ENCODE measurements around the gene CACFD1.

The CACFD1 gene

GRCh38 chr9:133509179-133510083, 49.7 kb downstream of the CACFD1 start:
- TF ChIP-seq CTCF (IDR thresholded peaks at IDR 0.05; ENCODE audit: low read depth, low read length, poor library complexity, severe bottlenecking) (no peak), EZH2phosphoT487 (IDR thresholded peaks at IDR 0.05; ENCODE audit: borderline replicate concordance, low read length) (no peak)
- Histone ChIP-seq H3K27ac (ENCODE audit: low read depth, low read length) (no peak overlapping the region), H3K27me3 (ENCODE audit: control insufficient read depth, low read length) (no peaks in the 10 kb centered on the region), H3K9me2 (replicated peaks; ENCODE audit: control insufficient read depth, low read length) (no peaks in the 10 kb centered on the region), H3K79me2 (ENCODE audit: control insufficient read depth, low read length) (no peaks in the 10 kb centered on the region), H3F3A (ENCODE audit: control insufficient read depth, insufficient read depth) (0 out of 2 replicates have a peak, but pooled peaks cover 5% of the 10 kb centered on the region), H3K9me3 (ENCODE audit: control insufficient read depth, insufficient read depth, low read length) (peaks cover 12% of the 10 kb centered on the region; the same call in 1 of the 2 replicates), H3K4me3 (ENCODE audit: low read length) (no peak overlapping the region), H3K36me3 (ENCODE audit: control insufficient read depth, low read length) (no peaks in the 10 kb centered on the region), H3K4me2 (ENCODE audit: low read length) (no peak overlapping the region), H4K20me1 (ENCODE audit: control insufficient read depth, insufficient read depth, low read depth, low read length) (no peaks in the 10 kb centered on the region), H3K4me1 (ENCODE audit: control insufficient read depth, low read length) (no peaks in the 10 kb centered on the region)

DNA sequence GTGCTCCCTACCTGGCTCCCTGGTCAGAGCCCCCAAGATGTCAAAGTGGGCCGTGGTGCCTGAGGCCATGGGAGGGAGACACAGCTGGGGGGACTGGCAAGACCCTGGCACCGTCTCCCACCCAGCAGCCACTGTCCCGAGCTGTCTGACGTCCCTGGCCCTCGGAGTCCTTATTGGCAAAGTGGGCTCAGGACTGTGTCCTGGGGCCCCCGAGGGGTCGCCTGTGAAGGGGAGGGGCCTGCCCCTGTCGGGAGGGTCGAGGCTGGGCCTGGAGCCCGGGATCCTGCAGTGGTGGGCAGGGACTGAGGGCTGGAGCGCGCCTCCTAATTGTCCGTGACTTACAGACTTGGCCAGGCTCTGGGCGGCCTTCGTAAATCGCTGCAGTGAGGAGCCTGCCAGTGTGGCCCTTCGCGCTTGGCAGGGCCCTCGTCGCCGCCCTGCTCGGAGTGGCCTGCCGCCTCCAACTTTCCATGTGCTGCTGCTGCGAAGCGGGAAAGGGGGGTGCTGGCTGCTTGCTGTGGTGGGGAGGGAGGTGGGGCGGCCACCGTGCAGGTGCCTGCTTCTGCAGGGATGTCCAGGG, 51.2 kb downstream of the CACFD1 start:
- Histone ChIP-seq H3K4me2 (ENCODE audit: low read length) (no peak overlapping the region), H3K4me1 (ENCODE audit: control insufficient read depth, low read length) (no peaks in the 10 kb centered on the region), H3K27ac (ENCODE audit: low read depth, low read length) (no peak overlapping the region), H3K79me2 (ENCODE audit: control insufficient read depth, low read length) (no peaks in the 10 kb centered on the region), H3F3A (ENCODE audit: control insufficient read depth, insufficient read depth) (0 out of 2 replicates have a peak, but pooled peaks cover 5% of the 10 kb centered on the region), H3K9me2 (replicated peaks; ENCODE audit: control insufficient read depth, low read length) (no peaks in the 10 kb centered on the region), H3K36me3 (ENCODE audit: control insufficient read depth, low read length) (no peaks in the 10 kb centered on the region), H3K27me3 (ENCODE audit: control insufficient read depth, low read length) (no peaks in the 10 kb centered on the region), H3K4me3 (ENCODE audit: low read length) (no peak overlapping the region), H4K20me1 (ENCODE audit: control insufficient read depth, insufficient read depth, low read depth, low read length) (no peaks in the 10 kb centered on the region), H3K9me3 (ENCODE audit: control insufficient read depth, insufficient read depth, low read length) (peaks cover 12% of the 10 kb centered on the region; the same call in 1 of the 2 replicates)
- no peak for TF ChIP-seq CTCF (IDR thresholded peaks at IDR 0.05; ENCODE audit: low read depth, low read length, poor library complexity, severe bottlenecking)
- TF ChIP-seq EZH2phosphoT487 (IDR thresholded peaks at IDR 0.05; ENCODE audit: borderline replicate concordance, low read length), result no peak

DNA sequence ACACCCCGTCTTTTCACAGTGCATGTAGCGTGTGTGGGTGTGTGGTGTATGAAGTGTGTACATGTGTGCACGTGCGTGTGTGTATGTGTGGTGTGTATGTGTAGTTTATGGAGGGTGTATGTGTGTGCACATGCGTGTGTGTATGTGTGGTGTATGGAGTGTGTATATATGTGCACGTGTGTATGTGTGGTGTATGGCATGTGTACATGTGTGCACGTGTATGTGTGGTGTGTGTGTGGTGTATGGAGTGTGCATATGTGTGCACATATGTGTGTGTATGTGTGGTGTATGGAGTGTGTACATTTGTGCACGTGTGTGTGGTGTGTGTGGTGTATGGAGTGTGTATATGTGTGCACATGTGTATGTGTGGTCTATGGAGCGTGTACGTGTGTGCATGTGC, 51.8 kb downstream of the CACFD1 start:
- no peak for TF ChIP-seq EZH2phosphoT487 (IDR thresholded peaks at IDR 0.05; ENCODE audit: borderline replicate concordance, low read length)
- TF ChIP-seq CTCF (IDR thresholded peaks at IDR 0.05; ENCODE audit: low read depth, low read length, poor library complexity, severe bottlenecking), result no peak
- Histone ChIP-seq H3K36me3 (ENCODE audit: control insufficient read depth, low read length) (no peaks in the 10 kb centered on the region), H3K4me2 (ENCODE audit: low read length) (no peak overlapping the region), H3K79me2 (ENCODE audit: control insufficient read depth, low read length) (no peaks in the 10 kb centered on the region), H3K9me2 (replicated peaks; ENCODE audit: control insufficient read depth, low read length) (no peaks in the 10 kb centered on the region), H4K20me1 (ENCODE audit: control insufficient read depth, insufficient read depth, low read depth, low read length) (no peaks in the 10 kb centered on the region), H3F3A (ENCODE audit: control insufficient read depth, insufficient read depth) (0 out of 2 replicates have a peak, but pooled peaks cover 5% of the 10 kb centered on the region), H3K4me3 (ENCODE audit: low read length) (no peak overlapping the region), H3K4me1 (ENCODE audit: control insufficient read depth, low read length) (no peaks in the 10 kb centered on the region), H3K27me3 (ENCODE audit: control insufficient read depth, low read length) (no peaks in the 10 kb centered on the region), H3K9me3 (ENCODE audit: control insufficient read depth, insufficient read depth, low read length) (peaks cover 12% of the 10 kb centered on the region; the same call in 1 of the 2 replicates), H3K27ac (ENCODE audit: low read depth, low read length) (no peak overlapping the region)

All from DOHH2 (cell line).